ENCODE data around the gene UBTD1.

DNA sequence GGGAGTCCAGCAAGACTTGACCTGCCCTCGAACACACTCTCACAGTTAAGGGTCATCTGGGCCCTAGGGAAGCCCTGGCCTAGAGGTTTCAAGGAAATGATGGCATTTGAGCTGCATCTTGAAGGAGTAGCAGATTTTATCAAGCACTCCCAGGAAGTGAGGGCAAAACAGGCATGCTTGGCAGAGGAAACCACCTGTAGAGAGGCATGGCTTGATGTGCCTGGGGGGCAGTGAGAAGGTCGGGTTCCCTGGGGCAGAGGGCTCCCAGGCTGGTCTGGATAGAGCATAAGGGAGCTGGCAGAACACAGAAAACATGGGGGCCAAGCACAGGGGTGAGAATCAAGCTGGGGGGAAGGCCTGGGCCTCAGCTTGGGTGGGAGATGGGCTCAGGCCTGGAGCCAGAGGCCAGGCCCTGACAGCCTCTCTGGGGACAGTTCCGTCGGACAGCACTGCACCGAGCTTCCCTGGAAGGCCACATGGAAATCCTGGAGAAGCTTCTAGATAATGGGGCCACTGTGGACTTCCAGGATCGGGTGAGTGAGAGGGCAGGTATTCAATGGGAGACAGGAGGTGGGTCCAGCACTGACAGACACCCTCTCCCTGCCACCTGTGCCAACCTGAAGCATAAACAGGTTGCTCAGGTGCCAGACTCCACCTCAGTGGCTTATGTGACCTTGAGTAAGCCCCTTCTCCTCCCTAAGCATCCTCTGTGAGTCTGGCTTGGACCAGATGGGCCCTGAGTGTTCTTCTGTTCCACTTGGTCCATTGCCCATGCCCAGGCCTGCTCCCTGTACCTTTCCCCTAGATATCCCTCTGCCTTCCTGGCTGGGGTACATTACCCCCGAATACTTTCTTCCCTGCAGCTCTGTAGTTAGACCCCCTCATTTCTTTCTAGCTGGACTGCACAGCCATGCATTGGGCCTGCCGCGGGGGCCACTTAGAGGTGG lies 82.0 kb downstream of the UBTD1 start:
- TF ChIP-seq, protein P1, sequence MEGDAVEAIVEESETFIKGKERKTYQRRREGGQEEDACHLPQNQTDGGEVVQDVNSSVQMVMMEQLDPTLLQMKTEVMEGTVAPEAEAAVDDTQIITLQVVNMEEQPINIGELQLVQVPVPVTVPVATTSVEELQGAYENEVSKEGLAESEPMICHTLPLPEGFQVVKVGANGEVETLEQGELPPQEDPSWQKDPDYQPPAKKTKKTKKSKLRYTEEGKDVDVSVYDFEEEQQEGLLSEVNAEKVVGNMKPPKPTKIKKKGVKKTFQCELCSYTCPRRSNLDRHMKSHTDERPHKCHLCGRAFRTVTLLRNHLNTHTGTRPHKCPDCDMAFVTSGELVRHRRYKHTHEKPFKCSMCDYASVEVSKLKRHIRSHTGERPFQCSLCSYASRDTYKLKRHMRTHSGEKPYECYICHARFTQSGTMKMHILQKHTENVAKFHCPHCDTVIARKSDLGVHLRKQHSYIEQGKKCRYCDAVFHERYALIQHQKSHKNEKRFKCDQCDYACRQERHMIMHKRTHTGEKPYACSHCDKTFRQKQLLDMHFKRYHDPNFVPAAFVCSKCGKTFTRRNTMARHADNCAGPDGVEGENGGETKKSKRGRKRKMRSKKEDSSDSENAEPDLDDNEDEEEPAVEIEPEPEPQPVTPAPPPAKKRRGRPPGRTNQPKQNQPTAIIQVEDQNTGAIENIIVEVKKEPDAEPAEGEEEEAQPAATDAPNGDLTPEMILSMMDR (conservative IDR thresholded peaks at IDR 0.05 in 1 of 2, IDR thresholded peaks at IDR 0.05 in 1 of 2; ENCODE audit: extremely low read depth in 1 of 2, insufficient read depth in 1 of 2, low read depth in 1 of 2, low read length in 2 of 2): no peak
- TF ChIP-seq EZH2 (IDR thresholded peaks at IDR 0.05; ENCODE audit: borderline replicate concordance, low read length): no peak

Data from mammary epithelial cell (primary cell).